ENCODE measurements around the gene TRPM1. TPM values are rescaled to one million over a fixed set of nuclear protein-coding genes. Genes with fewer than 3 reads are reported as not detected.

Gene TRPM1
- total RNA-seq, 1 donor from 2014 or later, result not detected

GRCh38 chr15:31100738-31101137 lies 787 bp downstream of the TRPM1 start:
- H4K20me1 ChIP-seq (ENCODE audit: insufficient read depth, low read length), result no peaks in the 10 kb centered on the region

GRCh38 chr15:31098953-31099740 lies 2.4 kb downstream of the TRPM1 start:
- H3K27ac ChIP-seq (ENCODE audit: low read depth, low read length), result no peak overlapping the region
- H3K4me1 Mint-ChIP-seq (ENCODE audit: low read depth, unreplicated experiment), result peaks cover 7% of the 10 kb centered on the region
- no peak overlapping the region for H3K9ac ChIP-seq (ENCODE audit: low read length)
- no peak for DNase-seq (ENCODE audit: low read depth)
- H3K27me3 Mint-ChIP-seq (ENCODE audit: low read depth, unreplicated experiment), result peaks cover 6% of the 10 kb centered on the region
- H4K20me1 ChIP-seq (ENCODE audit: insufficient read depth, low read length), result no peaks in the 10 kb centered on the region
- peak overlapping the region; percentile 29 for H3K27ac Mint-ChIP-seq (ENCODE audit: unreplicated experiment)
- H3K4me1 ChIP-seq (ENCODE audit: insufficient read depth, low read length), result no peaks in the 10 kb centered on the region
- H3K36me3 ChIP-seq (ENCODE audit: insufficient read depth, low read length), result no peaks in the 10 kb centered on the region
- TF ChIP-seq EZH2 (IDR thresholded peaks at IDR 0.05; ENCODE audit: insufficient read depth, low read length), result no peak
- no peak for TF ChIP-seq CTCF (IDR thresholded peaks at IDR 0.05; ENCODE audit: insufficient read depth, low read depth, low read length)
- H3K4me3 ChIP-seq (ENCODE audit: insufficient read depth, low read depth, low read length), result no peak overlapping the region
- H3K4me3 Mint-ChIP-seq (ENCODE audit: unreplicated experiment), result no peak overlapping the region
- H2AFZ ChIP-seq (ENCODE audit: low read depth, low read length), result no peak overlapping the region
- FAIRE-seq, result no peak
- no peaks in the 10 kb centered on the region for H3K9me3 ChIP-seq (ENCODE audit: insufficient read depth, low read depth, low read length)
- H3K9me3 Mint-ChIP-seq (ENCODE audit: unreplicated experiment), result no peaks in the 10 kb centered on the region
- no peaks in the 10 kb centered on the region for H3K36me3 Mint-ChIP-seq (ENCODE audit: low read depth, unreplicated experiment)
- no peaks in the 10 kb centered on the region for H3K79me2 ChIP-seq (ENCODE audit: insufficient read depth, low read length)
- H3K4me2 ChIP-seq (ENCODE audit: low read length), result no peak overlapping the region
- H3K27me3 ChIP-seq (ENCODE audit: insufficient read depth, low read length), result peaks cover 7% of the 10 kb centered on the region

More at GRCh38 chr15:31100738-31101137, 787 bp downstream of the TRPM1 start:
- H3K79me2 ChIP-seq (ENCODE audit: insufficient read depth, low read length), result no peaks in the 10 kb centered on the region
- H3K36me3 Mint-ChIP-seq (ENCODE audit: low read depth, unreplicated experiment), result no peaks in the 10 kb centered on the region
- no peaks in the 10 kb centered on the region for H3K9me3 Mint-ChIP-seq (ENCODE audit: unreplicated experiment)
- no peak overlapping the region for H3K27ac ChIP-seq (ENCODE audit: low read depth, low read length)
- H3K36me3 ChIP-seq (ENCODE audit: insufficient read depth, low read length), result no peaks in the 10 kb centered on the region
- H3K9me3 ChIP-seq (ENCODE audit: insufficient read depth, low read depth, low read length), result no peaks in the 10 kb centered on the region
- DNase-seq (ENCODE audit: low read depth) (no peak), FAIRE-seq (no peak)
- H3K4me2 ChIP-seq (ENCODE audit: low read length), result no peak overlapping the region
- no peak overlapping the region for H3K4me3 Mint-ChIP-seq (ENCODE audit: unreplicated experiment)
- H3K27me3 ChIP-seq (ENCODE audit: insufficient read depth, low read length), result peaks cover 7% of the 10 kb centered on the region
- peaks cover 18% of the 10 kb centered on the region for H3K4me1 Mint-ChIP-seq (ENCODE audit: low read depth, unreplicated experiment)
- H3K9ac ChIP-seq (ENCODE audit: low read length), result no peak overlapping the region
- H3K27me3 Mint-ChIP-seq (ENCODE audit: low read depth, unreplicated experiment), result peaks cover 6% of the 10 kb centered on the region
- H3K4me3 ChIP-seq (ENCODE audit: insufficient read depth, low read depth, low read length), result no peak overlapping the region
- TF ChIP-seq CTCF (IDR thresholded peaks at IDR 0.05; ENCODE audit: insufficient read depth, low read depth, low read length), result no peak
- H3K4me1 ChIP-seq (ENCODE audit: insufficient read depth, low read length), result peaks cover 10% of the 10 kb centered on the region
- no peak overlapping the region for H2AFZ ChIP-seq (ENCODE audit: low read depth, low read length)
- peak overlapping the region; percentile 23 for H3K27ac Mint-ChIP-seq (ENCODE audit: unreplicated experiment)

GRCh38 chr15:31098491-31098917 lies 3.0 kb downstream of the TRPM1 start:
- Mint-ChIP-seq H3K4me1 (ENCODE audit: low read depth, unreplicated experiment) (peaks cover 7% of the 10 kb centered on the region), H3K4me3 (ENCODE audit: unreplicated experiment) (no peak overlapping the region), H3K27me3 (ENCODE audit: low read depth, unreplicated experiment) (peaks cover 6% of the 10 kb centered on the region), H3K9me3 (ENCODE audit: unreplicated experiment) (no peaks in the 10 kb centered on the region), H3K27ac (ENCODE audit: unreplicated experiment) (no peak overlapping the region), H3K36me3 (ENCODE audit: low read depth, unreplicated experiment) (no peaks in the 10 kb centered on the region)
- no peak overlapping the region for H3K4me2 ChIP-seq (ENCODE audit: low read length)
- H3K79me2 ChIP-seq (ENCODE audit: insufficient read depth, low read length), result no peaks in the 10 kb centered on the region
- H4K20me1 ChIP-seq (ENCODE audit: insufficient read depth, low read length), result no peaks in the 10 kb centered on the region
- no peak overlapping the region for H3K9ac ChIP-seq (ENCODE audit: low read length)
- no peak overlapping the region for H2AFZ ChIP-seq (ENCODE audit: low read depth, low read length)
- peaks cover 7% of the 10 kb centered on the region for H3K27me3 ChIP-seq (ENCODE audit: insufficient read depth, low read length)
- DNase-seq (ENCODE audit: low read depth) (no peak), FAIRE-seq (no peak)
- H3K4me3 ChIP-seq (ENCODE audit: insufficient read depth, low read depth, low read length), result no peak overlapping the region
- H3K27ac ChIP-seq (ENCODE audit: low read depth, low read length), result no peak overlapping the region
- TF ChIP-seq EZH2 (IDR thresholded peaks at IDR 0.05; ENCODE audit: insufficient read depth, low read length), result no peak
- no peak for TF ChIP-seq CTCF (IDR thresholded peaks at IDR 0.05; ENCODE audit: insufficient read depth, low read depth, low read length)
- H3K4me1 ChIP-seq (ENCODE audit: insufficient read depth, low read length), result no peaks in the 10 kb centered on the region
- H3K9me3 ChIP-seq (ENCODE audit: insufficient read depth, low read depth, low read length), result no peaks in the 10 kb centered on the region
- no peaks in the 10 kb centered on the region for H3K36me3 ChIP-seq (ENCODE audit: insufficient read depth, low read length)

All from astrocyte (in vitro differentiated cells and primary cell).